UCSD-AML1 (cell line): ENCODE measurements around the gene LCP2.
A peak's percentile ranks its signal among the peaks of the same experiment; 100 is the strongest.

ENCODE experiments used
- DNase-seq: peaks from one replicate; lab custom pipeline; 2025; ENCODE audit not compliant: unreplicated experiment; lab: John Stamatoyannopoulos, UW

LCP2 gene

DNA sequence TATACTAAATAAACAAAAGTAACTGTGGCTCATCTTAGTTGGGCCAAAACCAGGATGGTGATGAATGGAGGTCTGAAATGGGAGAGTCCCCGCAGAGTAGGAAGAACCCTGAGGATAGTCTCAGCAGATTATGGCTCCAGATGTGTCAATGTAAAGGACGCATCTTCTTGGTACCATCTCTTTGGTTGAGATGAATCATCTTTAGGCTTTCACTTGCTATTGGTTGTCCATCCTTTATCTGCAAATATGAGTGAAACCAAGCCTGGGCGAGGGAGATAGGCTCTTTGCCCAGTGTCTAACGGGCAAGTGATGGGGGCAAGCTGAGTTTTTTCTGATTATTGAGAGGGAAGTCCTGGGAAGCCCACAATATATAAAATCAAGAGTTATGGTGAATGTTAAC is 19.4 kb upstream of the LCP2 start:
- DNase-seq = no peak

DNA sequence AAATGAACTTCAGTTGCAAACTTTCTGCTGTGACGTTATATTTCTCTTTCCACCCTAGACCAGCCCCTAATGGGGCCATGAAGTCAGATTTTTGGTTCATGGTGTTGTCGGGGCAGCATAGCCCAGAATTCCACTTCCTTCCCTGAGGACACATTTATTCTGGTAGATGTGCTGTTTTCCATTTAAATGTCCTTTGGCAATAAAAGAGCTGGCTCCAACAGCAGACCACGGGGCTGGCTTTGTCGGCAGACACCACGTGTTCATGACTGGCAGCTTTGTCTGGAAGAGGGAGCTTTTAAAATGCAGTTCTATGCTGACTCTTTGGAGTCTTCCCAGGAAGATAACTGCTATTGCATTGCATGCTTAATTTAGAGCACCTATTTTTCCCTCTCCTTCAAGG is 17.6 kb upstream of the LCP2 start:
- no peak for DNase-seq

DNA sequence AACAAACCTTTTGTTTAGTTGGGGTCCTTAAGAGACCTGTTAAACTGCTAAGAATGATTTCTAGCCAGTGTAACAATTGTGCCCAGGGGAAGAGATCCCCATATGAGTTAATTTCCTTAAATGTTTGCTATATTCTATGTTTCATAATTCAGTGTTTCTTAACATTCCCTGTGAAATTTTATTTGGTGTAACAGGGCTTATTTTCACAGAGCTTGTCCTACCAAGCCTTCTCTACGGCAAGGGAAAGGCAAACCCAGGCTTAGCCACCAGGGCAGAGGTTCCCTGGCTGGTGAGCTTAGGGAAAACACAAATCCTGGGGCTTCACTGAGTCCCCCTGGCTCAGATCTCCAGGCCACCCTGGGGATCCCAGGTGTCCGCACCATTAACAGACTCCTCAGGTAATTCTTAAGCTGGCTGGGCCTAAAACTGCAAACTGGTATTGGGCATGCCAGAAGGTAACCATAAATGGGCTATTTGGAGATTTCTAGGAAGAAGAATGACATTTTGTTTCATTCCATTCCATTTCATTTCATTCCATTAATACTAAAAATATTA is 17.0 kb upstream of the LCP2 start:
- DNase-seq = no peak

DNA sequence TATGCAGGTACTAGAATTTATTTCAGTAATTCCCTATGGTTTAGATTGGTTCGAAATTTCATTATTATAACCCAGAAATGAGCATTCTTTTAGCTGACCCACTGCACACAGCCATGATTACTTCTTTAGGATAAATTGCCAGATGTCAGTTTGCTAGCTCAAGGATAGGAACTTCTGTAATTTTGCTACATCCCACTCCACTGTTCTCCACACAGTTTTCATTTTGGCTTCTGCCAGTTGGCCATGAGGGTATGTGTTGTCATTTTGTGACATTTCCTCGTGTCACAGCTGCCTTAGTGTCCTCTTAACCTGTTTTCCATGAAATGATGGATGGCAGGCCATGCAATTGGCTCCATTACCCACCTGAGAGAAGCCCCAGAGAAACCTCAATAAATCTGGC is 16.2 kb upstream of the LCP2 start:
- no peak for DNase-seq

DNA sequence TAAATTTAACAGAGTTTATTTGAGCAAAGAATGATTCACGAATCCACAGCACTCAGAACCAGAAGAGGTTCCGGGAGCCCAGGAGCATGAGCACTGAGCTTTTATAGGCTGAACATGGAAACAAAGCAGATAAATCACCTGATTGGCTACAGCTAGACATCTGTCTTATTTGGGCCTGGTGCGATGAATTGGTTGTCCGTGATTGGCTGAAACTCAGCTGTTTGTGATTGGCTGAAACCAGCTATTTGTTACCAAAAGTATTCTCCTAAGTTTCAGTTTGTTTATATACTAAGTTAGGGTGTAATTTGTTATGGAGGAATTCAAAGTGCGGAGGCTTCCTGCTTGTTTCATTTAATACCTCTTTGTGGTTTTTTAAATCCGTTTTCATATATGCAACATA is 15.8 kb upstream of the LCP2 start:
- DNase-seq = no peak

DNA sequence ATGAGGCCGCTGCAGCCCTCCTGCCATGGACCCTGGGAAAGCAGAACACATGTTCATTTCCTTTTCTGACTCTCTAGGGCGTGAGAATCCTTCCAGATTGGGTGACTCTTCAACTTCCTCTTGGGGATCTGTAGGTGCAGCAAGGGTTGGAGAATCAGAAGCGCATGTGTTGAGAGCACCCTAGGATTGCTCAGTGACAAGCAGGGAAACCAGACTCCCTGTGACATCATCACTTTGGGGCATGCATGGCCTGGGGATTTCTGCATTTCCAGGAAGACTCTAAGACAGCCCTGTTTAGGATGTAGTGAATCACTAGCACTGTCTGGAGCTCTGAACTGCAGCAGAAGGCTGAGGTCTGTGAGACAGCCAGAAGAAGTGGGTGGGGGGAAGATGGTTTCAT is 15.1 kb upstream of the LCP2 start:
- DNase-seq = no peak

DNA sequence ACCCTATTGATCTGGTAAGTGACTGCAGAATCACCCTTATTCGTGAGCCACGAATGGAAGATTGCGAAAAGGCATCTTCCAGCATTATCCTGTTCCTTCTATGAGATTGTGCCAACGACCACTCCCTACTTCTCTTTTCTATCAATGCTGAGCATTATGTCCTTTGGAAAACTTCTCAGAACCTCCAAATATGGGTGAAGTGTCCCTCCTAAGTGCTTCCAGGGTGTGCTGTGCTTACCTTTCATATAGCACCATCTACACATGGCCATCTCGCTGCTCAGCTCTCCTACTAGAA is 14.7 kb upstream of the LCP2 start:
- no peak for DNase-seq

DNA sequence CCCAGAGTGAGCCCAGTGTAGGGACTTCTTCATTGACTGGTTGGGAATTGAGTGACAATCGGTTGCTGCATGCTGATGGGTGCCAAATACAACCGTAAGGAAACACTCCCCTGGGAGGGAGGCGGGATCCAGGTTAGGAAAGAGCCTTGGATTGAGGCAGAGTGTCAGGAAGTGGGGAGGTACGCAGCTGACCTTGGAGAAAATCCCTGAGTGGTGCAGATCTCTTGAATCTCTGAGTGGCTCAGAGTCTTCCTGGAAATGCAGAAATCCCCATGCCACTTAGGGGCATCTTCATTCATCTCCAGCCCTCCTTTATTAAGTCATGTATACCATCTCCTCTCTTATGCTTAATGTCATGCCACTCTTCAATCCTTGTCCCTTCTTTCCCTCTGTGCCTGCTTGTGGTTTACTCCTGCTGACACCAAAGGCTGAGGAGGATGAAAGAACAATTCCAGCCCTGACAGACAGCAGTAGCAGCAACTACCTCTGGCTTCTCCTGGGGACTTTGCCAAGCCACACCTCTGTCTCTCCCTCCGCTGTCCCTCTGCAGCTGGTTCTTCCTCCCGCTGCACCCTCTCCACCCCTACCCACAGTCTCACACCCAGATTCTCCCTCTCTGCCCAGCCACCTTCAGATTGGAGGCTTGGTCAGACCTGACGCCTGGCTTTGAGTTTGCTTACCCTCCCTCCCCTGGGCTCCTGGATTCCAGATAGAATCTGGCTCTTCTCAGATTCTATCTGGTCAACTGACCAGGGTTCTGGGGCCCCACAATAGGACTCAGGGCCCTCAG is 14.1 kb upstream of the LCP2 start:
- no peak for DNase-seq

DNA sequence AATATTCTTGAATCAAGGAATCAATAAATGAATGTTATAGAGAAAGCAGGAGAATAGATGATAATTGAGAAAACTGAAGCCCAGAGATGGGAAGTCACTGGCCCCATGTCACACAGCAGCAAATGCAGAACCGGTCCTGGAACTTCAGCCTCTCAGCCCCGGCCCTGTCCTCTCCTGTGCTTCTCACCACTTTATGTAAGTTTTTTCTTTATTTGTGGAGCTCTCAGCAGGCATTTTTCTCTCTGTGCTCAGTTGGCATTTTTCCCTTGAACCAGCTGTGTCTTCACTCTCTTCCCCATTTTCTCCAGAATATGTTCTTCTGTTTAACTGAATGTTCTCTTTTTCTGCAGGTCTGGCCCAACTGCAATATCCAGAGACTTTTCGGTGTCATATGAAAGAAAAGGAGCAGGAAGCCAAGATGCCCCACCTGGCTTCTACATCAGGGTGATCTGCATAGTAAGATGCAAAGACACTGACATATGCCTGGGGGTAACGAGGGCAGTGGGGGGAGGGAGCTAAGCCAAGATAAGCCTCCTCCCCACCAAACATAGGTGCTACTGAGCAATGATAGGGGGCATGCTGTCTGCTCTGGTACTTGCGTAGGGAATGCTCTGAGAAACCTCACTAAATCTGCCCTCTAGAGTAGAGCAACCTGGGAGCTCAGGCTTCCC is 12.8 kb upstream of the LCP2 start:
- no peak for DNase-seq

DNA sequence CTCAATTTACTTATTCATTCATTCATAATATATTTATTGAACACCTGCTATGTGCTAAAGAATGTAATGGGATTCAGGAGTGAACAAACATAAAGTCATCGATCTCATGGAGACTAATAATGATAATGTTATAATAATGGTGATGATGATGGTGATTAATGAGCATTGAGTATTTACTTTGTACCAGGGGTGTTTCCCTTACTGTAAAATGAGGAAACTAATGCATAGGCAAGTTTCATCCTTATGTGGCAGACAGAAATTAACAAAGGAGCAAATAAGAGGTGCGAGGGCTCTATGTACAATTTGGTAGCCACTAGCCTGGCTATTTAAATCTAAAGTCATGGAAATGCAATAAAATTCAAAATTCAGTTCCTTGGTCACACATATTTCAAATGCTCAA is 11.1 kb upstream of the LCP2 start:
- no peak for DNase-seq

DNA sequence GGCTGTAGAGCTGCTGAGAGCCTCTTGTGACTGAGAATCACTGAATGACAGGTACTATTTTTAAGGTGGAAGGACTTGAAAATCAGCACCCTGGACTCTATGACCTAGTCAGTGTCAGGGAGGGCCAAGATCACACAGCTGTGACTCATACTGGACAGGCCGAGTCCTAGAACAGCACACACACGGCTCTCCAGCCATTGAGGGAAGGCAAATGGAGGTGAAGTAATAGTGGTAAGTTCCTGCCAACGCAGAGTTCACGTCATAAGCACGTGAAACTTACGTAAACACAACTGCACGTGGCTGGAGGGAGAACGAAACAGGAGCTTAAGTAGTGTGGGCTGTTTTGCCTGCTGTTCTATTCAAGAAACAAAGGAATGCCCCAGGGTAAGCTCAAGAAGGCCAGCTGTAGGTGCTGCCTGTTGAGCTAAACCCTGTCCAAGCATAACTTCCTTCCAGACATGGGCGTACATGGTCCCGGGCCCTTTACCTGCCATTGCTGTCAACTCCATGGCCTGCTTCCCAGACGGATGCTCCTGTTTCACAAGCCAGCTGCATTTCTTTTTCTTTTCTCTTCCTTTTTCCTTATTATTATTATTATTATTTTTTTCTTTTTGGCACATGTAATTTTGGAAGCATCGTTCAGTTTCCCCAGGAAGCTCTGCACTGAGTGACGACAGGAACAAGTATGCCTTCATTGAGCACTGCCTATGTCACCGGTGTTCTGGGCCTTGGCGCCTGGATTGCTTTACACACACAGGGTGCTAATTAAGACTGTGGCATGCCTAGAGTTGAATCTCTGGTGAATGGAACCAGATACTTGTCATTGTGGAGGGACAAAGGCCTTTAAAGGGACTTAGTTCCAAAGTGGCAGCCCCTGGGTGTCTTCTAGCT is 10.2 kb upstream of the LCP2 start:
- no peak for DNase-seq

DNA sequence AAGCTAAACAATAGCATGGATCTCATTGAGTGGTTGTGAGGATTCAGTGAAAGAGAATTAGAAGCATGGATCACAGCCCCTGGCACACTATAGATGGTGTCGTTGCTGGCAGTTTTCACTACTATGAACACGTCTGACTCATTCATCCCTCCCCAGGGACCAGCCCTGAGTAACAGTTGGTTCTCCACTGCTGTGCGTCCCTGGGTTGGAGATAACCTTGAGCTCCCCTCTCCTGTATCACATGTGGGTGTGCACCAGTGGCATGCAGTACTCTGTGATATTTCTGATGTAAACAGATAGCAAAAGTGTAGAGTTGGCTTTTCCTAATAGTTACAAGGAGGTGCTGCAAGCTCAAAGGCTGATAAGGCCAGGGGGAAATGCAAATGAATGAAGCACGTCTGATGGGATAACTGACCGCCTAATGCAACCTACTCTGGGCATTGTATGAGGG is 8.8 kb upstream of the LCP2 start:
- no peak for DNase-seq

DNA sequence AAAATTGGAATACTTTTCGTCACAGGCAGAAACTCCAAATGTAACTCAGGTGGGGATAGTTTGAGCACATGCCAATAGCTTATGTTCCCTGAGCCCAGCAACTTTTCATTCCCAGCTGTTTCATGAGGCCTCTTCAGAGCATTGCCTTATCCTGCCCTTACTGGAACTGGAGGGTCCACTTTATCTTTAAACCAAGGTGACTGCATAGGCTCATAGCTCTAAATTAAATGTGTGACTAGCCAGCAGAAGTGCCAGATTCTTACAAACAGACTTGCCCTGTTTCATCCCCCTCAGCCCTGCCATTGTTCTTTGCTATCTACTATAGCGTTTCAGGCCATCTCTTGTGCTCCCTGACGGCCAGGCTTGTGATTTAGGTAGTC is 8.1 kb upstream of the LCP2 start:
- no peak for DNase-seq

DNA sequence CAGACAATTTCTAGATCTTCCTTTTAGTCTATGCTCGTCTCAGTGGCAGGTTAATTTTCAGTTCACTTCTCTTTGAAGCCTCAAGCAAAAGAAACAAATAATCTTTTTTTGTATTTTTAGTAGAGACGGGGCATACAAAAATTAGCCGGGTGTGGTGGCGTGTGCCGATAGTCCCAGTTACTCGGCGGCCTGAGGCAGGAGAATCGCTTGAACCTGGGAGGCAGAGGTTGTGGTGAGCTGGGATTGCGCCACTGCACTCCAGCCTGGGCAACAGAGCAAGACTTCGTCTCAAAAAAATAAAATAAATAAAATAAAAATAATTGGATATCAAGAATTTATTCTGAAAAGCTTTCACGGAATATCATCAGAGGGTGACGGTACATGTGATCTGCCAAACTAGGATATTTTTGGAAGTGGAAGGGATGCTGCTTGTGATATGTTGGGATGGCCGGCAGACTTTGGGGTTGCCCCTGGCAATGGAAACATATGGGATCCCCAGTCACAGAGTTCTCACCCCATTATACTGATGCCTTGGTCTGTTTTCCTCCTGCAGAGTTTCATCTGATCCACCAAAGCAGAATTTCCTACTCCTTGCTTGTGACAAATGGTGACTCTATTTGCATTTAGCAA is 7.6 kb upstream of the LCP2 start:
- no peak for DNase-seq

DNA sequence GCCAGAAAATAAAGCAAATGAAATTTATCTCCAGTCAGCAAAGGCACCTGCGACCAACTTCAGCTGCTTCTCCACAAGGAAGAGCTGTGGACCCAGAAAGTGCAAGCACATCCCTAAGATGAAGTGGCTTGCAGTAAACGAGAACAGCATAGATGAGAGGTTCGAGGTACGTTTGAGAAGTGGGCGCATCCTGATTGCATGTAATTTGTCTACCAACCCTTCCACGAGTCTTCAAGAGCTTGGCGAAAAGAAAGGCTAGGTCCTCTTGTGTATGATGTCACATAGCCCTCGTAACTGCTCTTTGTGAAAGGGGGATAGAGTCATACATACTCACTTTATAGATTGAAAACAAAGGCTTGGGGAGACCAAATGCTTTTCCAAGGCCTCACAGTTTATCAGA is 6.0 kb upstream of the LCP2 start:
- no peak for DNase-seq

DNA sequence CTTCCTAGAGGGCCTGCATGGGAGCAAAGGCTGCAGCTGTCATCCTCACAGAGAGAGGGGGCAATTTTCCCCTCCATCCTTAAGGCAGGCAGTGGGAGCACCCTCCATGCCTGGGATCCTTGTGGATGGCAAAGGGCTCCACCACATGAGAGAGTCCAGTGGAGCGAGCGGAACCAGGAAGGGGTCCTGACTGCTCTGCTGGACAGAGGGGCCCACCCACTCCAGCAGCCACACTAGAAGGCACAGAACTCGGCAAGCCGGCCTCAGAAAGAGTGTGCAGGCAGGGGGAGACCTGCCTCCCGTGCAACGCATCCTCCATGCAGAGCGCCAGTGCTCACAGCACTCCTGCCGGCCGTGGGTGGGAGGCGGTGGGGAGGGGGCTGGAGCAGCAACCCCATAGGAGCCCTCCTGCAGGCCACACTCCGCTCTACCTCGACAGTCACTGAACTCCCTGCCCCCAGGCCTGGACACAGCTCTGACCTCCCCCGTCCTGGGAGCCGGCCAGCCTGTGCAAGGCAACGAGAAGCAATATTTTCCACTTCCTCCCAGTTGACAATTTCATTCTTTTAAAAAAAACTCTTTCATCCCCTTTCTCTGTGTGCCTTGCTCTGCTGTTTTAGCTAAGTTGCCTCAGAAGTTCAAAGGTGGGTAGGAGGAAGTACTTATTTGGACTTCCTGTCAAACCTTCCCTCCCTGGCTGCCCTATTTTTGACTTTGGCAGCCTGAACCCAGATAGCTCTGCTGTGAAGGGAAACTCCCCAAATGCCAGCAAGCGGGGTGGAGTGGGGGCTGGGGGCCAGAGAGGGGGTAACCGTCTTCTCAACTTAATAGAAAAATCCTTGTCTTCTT is 5.3 kb upstream of the LCP2 start:
- DNase-seq = peak; percentile 55

DNA sequence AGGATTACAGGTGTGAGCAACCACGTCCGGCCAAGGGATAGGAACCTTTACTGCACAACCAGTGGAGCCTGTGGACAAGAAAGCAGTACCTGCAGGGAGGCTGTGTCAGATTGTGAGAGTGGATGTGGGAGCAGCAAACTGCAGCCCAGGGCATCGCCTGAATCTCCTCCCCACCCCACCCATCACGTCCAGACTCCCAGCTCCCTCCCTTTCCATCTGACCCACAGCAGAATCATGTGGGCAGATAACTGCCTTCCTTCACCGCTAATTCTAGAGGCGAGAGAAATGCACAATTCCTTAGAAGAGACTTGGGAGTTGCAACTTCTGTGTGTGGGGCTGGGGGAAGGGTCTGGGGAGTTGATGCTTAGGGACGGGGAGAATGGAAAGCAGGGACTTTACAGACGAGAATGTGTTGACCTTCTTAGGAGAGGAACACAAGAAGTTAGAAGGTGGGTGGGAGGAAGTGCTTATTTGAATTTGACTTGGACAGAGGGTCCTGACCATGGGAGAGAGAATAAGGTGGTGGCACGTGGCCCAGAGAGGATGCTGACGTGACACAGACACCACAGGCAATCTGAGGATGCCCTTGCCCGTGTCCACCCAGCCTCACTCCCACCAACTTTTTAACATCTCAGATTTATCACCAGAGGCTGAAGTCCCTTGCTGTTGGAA is 4.5 kb upstream of the LCP2 start:
- DNase-seq = no peak

DNA sequence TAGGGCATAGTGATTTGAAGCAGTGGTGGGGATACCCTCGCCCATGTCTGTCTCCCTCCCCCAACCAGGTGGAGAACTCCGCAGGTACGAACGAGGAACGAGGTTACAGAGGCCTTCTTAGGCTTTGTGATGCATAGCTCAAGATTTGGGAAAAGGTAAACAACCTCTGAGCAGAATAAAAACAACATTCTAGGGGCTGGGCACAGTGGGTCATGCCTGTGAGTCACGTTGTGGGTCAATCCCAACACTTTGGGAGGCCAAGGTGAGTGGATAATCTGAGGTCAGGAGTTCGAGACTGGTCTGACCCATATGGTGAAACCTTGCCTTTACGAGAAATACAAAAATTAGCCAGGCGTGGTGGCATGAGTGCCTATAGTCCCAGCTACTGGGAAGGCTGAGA is 3.6 kb upstream of the LCP2 start:
- DNase-seq = no peak

DNA sequence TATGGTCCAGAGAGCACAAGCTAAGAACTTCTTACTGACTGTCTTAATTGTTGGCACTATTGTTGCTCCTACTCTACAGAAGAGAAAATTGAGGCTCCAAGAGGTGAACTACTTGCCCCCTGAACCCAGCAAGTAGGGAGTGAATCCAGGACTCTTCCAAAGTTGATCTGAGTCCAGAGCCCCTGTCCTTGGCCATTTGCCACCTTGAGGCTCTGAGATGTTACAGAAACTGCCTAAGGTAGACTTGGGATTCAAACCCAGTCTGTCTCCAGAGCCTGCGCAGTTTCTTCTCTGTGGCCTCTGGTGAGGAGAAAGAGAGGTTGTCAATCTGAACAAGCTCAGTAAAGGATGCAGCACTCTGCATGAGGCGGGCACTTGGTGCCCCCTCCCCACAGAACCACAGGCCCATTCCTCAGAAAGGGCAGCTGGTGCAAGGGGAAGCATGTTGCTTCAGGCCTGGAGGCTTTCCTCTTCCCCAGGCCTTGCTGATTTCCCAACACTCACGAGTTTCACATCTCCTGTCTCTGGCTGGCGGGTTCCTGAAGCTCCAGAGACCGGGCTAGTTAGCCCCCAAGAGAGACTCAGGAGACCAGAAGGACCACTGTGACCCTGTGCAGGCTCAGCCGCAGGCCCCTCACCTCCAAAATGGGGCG is 2.9 kb upstream of the LCP2 start:
- DNase-seq = no peak
